HEK293 (cell line): ENCODE results near the gene KRTAP10-12.
A peak's percentile ranks its signal among the peaks of the same experiment; 100 is the strongest.

Experiments used
- CTCF ChIA-PET: fragments of 350-600 bp; formaldehyde crosslinking; extraction: SDS; loops from one replicate; lab custom pipeline; 2021; ENCODE audit warnings: antibody characterized with exemption; lab: Yijun Ruan, JAX
- POLR2A ChIA-PET: fragments of 300-600 bp; formaldehyde crosslinking; extraction: SDS; loops from one replicate; lab custom pipeline; 2020; ENCODE audit warnings: antibody characterized with exemption, inconsistent platforms; lab: Yijun Ruan, JAX
- H3K27ac ChIP-seq: fragments of 200-500 bp; sonication (Bioruptor generic); 2 replicates; pipeline ENCODE4 v1.5.1; 2014; ENCODE audit warnings: low read depth, low read length, control low read depth, inconsistent platforms; ENCODE audit errors: extremely low read depth
- H3K36me3 ChIP-seq, 2 experiments: fragments of 200-500 bp in 1 of 2; sonication (Bioruptor generic) in 1 of 2; 1 replicate in 1 of 2; 2 replicates in 1 of 2; pipeline ENCODE4 v1.5.1; 2014 to 2017; ENCODE audit warnings: inconsistent platforms in 2 of 2, low read length in 2 of 2; ENCODE audit not compliant: control insufficient read depth in 2 of 2, insufficient read depth in 1 of 2
- H3K4me1 ChIP-seq: fragments of 200-500 bp; sonication (Bioruptor generic); 2 replicates; pipeline ENCODE4 v1.5.1; 2014; ENCODE audit warnings: mild to moderate bottlenecking, low read length, inconsistent platforms; ENCODE audit not compliant: control insufficient read depth, insufficient read depth
- H3K4me3 ChIP-seq: 2 replicates; pipeline ENCODE4 v1.5.1; 2011; ENCODE audit warnings: low read depth, mild to moderate bottlenecking, control low read depth, low read length, moderate library complexity
- H3K9me3 ChIP-seq: fragments of 200-500 bp; sonication (Bioruptor generic); 2 replicates; pipeline ENCODE4 v1.5.1; 2014; ENCODE audit warnings: low read depth, low read length, inconsistent platforms; ENCODE audit not compliant: control insufficient read depth, insufficient read depth
- EGR2 ChIP-seq: fragments of 450-650 bp; formaldehyde crosslinking; IDR thresholded peaks from 2 replicates; pipeline ENCODE4 v1.5.1; 2016; ENCODE audit warnings: low read depth, missing biosample characterization, missing genetic modification characterization
- PRDM2 ChIP-seq: fragments of 450-650 bp; formaldehyde crosslinking; IDR thresholded peaks from 2 replicates; pipeline ENCODE4 v1.5.1; 2016; ENCODE audit warnings: missing biosample characterization, missing genetic modification characterization, borderline replicate concordance
- SALL2 ChIP-seq: fragments of 450-650 bp; formaldehyde crosslinking; IDR thresholded peaks from 2 replicates; pipeline ENCODE4 v1.5.0; 2017; ENCODE audit warnings: missing biosample characterization, mild to moderate bottlenecking, missing genetic modification characterization, borderline replicate concordance
- TCF7L2 ChIP-seq: IDR thresholded peaks from 2 replicates; pipeline ENCODE4 v1.6.1; 2011; ENCODE audit warnings: low read depth, mild to moderate bottlenecking, inconsistent platforms, low read length, moderate library complexity, borderline replicate concordance
- ZFHX2 ChIP-seq: fragments of 450-650 bp; formaldehyde crosslinking; conservative IDR thresholded peaks from 2 replicates; pipeline ENCODE4 v1.5.1; 2016; ENCODE audit warnings: missing biosample characterization, missing genetic modification characterization
- ZFP3 ChIP-seq: fragments of 450-650 bp; formaldehyde crosslinking; IDR thresholded peaks from 2 replicates; pipeline ENCODE4 v1.5.1; 2016; ENCODE audit warnings: low read depth, missing biosample characterization, missing genetic modification characterization
- ZNF391 ChIP-seq: fragments of 450-650 bp; formaldehyde crosslinking; IDR thresholded peaks from 2 replicates; pipeline ENCODE4 v1.5.1; 2016; ENCODE audit warnings: low read depth, missing biosample characterization, missing genetic modification characterization, borderline replicate concordance
- ZNF433 ChIP-seq: fragments of 450-650 bp; formaldehyde crosslinking; IDR thresholded peaks from 2 replicates; pipeline ENCODE4 v1.5.1; 2016; ENCODE audit warnings: missing biosample characterization, missing genetic modification characterization, low read depth
- ZNF843 ChIP-seq: fragments of 450-650 bp; formaldehyde crosslinking; IDR thresholded peaks from 2 replicates; pipeline ENCODE4 v1.5.1; 2016; ENCODE audit warnings: missing biosample characterization, missing genetic modification characterization
- ZSCAN30 ChIP-seq: fragments of 450-650 bp; IDR thresholded peaks from 2 replicates; pipeline ENCODE4 v1.5.1; 2018; ENCODE audit warnings: missing biosample characterization, mild to moderate bottlenecking, missing genetic modification characterization, moderate library complexity

The KRTAP10-12 gene

GRCh38 chr21:44720170-44720569 is 23.2 kb downstream of the KRTAP10-12 start (continued):
- no peak for TF ChIP-seq PRDM2 (tag by site-specific recombination)
- no peak for TF ChIP-seq ZNF433
- no peak for TF ChIP-seq ZFP3 (tag by site-specific recombination)
- no peak for TF ChIP-seq ZNF843 (tag by site-specific recombination)

GRCh38 chr21:44722731-44723130 is 25.8 kb downstream of the KRTAP10-12 start:
- Histone ChIP-seq H3K4me3 (no peak overlapping the region), H3K36me3 (no peaks in the 10 kb centered on the region), H3K4me1 (no peaks in the 10 kb centered on the region), H3K9me3 (no peaks in the 10 kb centered on the region), H3K27ac (no peak overlapping the region)
- ChIA-PET POLR2A (no interaction called here), CTCF (interaction anchor here (0.6 to 0.8 kb wide), 2 partner anchors 9 to 124 kb away, joined by 3 read pairs; no protein-coding TSS in a partner anchor)
- no peak for TF ChIP-seq SALL2 (tag by site-specific recombination)
- no peak for TF ChIP-seq ZNF433

- no peaks in the 10 kb centered on the region for H3K36me3 ChIP-seq
- ChIA-PET POLR2A (no interaction called here), CTCF (interaction anchor here (0.6 kb wide), 1 partner anchor 124 kb away, joined by 3 read pairs; no protein-coding TSS in a partner anchor)
- no peak overlapping the region for H3K4me3 ChIP-seq
- no peaks in the 10 kb centered on the region for H3K9me3 ChIP-seq
- H3K27ac ChIP-seq: no peak overlapping the region
- no peaks in the 10 kb centered on the region for H3K4me1 ChIP-seq
- TF ChIP-seq TCF7L2 (peak; percentile 76), ZNF391 (tag by site-specific recombination) (no peak), ZSCAN30 (tag by site-specific recombination) (no peak)
These were observed 26.5 kb downstream of the KRTAP10-12 start for GRCh38 chr21:44723177-44724131.

GRCh38 chr21:44724196-44724595 is 27.2 kb downstream of the KRTAP10-12 start:
- no peaks in the 10 kb centered on the region for H3K4me1 ChIP-seq
- no peaks in the 10 kb centered on the region for H3K36me3 ChIP-seq
- CTCF ChIA-PET: interaction anchor here (0.6 kb wide), 1 partner anchor 693 kb away, joined by 3 read pairs; no protein-coding TSS in a partner anchor
- no peak for TF ChIP-seq EGR2 (tag by site-specific recombination)
- 0 out of 2 replicates have a peak, but pooled peaks have one; percentile 18 for TF ChIP-seq ZFHX2 (tag by site-specific recombination)
- TF ChIP-seq, all 188 proteins: peak for 1
- Histone ChIP-seq H3K27ac (no peak overlapping the region), H3K9me3 (no peaks in the 10 kb centered on the region), H3K4me3 (no peak overlapping the region)
- POLR2A ChIA-PET: no interaction called here
